HL-60 (cell line): Measurements from ENCODE around the gene DSE.

Experiments
- POLR2AphosphoS5 ChIP-seq: IDR thresholded peaks from 2 replicates; pipeline ENCODE4 v1.6.1; 2012; ENCODE audit warnings: low read depth
- TF ChIP-seq, protein P1 (sequence below): IDR thresholded peaks from one replicate; pipeline ENCODE4 v1.5.1; 2011; ENCODE audit warnings: low read length, control low read depth, inconsistent platforms; ENCODE audit not compliant: insufficient read depth
- TF ChIP-seq, protein P2 (sequence below): IDR thresholded peaks from 2 replicates; pipeline ENCODE4 v1.6.1; 2012; ENCODE audit warnings: low read depth; ENCODE audit not compliant: insufficient replicate concordance

DNA sequence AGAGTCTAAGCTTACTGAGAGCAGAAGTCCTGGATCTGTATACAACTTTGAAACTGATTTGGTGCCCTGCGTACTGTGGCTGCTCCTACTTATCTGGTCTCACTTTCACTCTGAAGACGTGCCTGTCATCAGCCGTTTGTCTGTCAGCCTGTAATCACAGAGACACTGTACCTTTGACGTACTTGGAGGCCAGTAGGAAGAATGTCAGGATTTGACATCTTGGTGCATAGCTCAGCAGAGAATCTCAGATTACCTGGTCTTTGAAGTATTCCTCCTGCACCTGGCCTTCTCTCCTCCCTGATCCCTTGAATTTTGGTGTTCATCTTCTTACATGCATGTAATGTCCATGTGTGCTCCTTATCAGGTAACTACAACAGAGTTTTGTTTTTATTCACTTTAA, 37.7 kb downstream of the DSE start:
- no peak for TF ChIP-seq POLR2AphosphoS5
- TF ChIP-seq, protein P1, sequence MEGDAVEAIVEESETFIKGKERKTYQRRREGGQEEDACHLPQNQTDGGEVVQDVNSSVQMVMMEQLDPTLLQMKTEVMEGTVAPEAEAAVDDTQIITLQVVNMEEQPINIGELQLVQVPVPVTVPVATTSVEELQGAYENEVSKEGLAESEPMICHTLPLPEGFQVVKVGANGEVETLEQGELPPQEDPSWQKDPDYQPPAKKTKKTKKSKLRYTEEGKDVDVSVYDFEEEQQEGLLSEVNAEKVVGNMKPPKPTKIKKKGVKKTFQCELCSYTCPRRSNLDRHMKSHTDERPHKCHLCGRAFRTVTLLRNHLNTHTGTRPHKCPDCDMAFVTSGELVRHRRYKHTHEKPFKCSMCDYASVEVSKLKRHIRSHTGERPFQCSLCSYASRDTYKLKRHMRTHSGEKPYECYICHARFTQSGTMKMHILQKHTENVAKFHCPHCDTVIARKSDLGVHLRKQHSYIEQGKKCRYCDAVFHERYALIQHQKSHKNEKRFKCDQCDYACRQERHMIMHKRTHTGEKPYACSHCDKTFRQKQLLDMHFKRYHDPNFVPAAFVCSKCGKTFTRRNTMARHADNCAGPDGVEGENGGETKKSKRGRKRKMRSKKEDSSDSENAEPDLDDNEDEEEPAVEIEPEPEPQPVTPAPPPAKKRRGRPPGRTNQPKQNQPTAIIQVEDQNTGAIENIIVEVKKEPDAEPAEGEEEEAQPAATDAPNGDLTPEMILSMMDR, result no peak
- TF ChIP-seq, protein P2, sequence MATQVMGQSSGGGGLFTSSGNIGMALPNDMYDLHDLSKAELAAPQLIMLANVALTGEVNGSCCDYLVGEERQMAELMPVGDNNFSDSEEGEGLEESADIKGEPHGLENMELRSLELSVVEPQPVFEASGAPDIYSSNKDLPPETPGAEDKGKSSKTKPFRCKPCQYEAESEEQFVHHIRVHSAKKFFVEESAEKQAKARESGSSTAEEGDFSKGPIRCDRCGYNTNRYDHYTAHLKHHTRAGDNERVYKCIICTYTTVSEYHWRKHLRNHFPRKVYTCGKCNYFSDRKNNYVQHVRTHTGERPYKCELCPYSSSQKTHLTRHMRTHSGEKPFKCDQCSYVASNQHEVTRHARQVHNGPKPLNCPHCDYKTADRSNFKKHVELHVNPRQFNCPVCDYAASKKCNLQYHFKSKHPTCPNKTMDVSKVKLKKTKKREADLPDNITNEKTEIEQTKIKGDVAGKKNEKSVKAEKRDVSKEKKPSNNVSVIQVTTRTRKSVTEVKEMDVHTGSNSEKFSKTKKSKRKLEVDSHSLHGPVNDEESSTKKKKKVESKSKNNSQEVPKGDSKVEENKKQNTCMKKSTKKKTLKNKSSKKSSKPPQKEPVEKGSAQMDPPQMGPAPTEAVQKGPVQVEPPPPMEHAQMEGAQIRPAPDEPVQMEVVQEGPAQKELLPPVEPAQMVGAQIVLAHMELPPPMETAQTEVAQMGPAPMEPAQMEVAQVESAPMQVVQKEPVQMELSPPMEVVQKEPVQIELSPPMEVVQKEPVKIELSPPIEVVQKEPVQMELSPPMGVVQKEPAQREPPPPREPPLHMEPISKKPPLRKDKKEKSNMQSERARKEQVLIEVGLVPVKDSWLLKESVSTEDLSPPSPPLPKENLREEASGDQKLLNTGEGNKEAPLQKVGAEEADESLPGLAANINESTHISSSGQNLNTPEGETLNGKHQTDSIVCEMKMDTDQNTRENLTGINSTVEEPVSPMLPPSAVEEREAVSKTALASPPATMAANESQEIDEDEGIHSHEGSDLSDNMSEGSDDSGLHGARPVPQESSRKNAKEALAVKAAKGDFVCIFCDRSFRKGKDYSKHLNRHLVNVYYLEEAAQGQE, result no peak
